Bronchial epithelial cell (primary cell): ENCODE data around the gene POMP. TPM values are rescaled to one million over a fixed set of nuclear protein-coding genes. Genes with fewer than 3 reads are reported as not detected.

Experiments used
- DNase-seq: peaks from one replicate; pipeline ENCODE4 v3.0.0-alpha.2; 2010; ENCODE audit warnings: low read depth
- FAIRE-seq: peaks from 2 replicates; lab custom pipeline; 2011; peaks lifted over from hg19 to GRCh38; lab: Jason Lieb, UNC
- H3K27me3 ChIP-seq: 2 replicates; pipeline ENCODE4 v1.5.1; 2011; ENCODE audit warnings: low read length; ENCODE audit not compliant: control insufficient read depth, insufficient read depth
- H3K36me3 ChIP-seq: 2 replicates; pipeline ENCODE4 v1.5.1; 2011; ENCODE audit warnings: low read length; ENCODE audit not compliant: control insufficient read depth, insufficient read depth
- H3K4me3 ChIP-seq: 2 replicates; pipeline ENCODE4 v1.5.1; 2011; ENCODE audit warnings: mild to moderate bottlenecking, low read depth, low read length, control low read depth
- total RNA-seq: library from RNA; depleted of rRNA; stranded (reverse); fragments of >200 nt; gene quantifications from 2 replicates; pipeline ENCODE4 v1.2.1, GENCODE V29; 2014
- TF ChIP-seq, protein P1 (sequence below): IDR thresholded peaks from 2 replicates; pipeline ENCODE4 v1.5.1; 2011; ENCODE audit warnings: mild to moderate bottlenecking, moderate library complexity, low read length, control low read depth, inconsistent platforms; ENCODE audit not compliant: insufficient read depth, severe bottlenecking

The POMP gene
- total RNA-seq, 1 donor from 2014 or later = 51.9 TPM

DNA sequence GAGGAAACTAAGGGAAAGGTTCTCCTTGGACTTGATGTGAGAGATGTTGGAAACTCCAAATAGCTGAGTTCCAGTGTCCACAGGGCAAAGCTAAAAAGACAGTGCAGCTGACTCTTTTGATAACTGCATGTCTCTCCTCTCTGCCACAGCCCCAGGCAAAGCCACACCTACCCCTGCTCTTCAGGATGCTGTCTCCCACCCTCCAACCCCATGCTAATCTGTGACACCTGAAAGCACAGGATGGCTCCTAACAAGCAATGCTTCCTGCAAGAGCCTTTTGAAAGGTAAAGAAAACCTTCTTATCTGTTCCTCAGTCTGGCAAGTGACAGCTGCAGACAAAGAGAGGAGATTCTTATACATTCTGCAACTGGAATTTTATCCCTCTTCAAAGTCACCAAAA lies 45.4 kb downstream of the POMP start:
- H3K36me3 ChIP-seq = no peaks in the 10 kb centered on the region
- FAIRE-seq (peak; percentile 80), DNase-seq (no peak)
- H3K4me3 ChIP-seq = no peak overlapping the region
- no peaks in the 10 kb centered on the region for H3K27me3 ChIP-seq
- TF ChIP-seq, protein P1, sequence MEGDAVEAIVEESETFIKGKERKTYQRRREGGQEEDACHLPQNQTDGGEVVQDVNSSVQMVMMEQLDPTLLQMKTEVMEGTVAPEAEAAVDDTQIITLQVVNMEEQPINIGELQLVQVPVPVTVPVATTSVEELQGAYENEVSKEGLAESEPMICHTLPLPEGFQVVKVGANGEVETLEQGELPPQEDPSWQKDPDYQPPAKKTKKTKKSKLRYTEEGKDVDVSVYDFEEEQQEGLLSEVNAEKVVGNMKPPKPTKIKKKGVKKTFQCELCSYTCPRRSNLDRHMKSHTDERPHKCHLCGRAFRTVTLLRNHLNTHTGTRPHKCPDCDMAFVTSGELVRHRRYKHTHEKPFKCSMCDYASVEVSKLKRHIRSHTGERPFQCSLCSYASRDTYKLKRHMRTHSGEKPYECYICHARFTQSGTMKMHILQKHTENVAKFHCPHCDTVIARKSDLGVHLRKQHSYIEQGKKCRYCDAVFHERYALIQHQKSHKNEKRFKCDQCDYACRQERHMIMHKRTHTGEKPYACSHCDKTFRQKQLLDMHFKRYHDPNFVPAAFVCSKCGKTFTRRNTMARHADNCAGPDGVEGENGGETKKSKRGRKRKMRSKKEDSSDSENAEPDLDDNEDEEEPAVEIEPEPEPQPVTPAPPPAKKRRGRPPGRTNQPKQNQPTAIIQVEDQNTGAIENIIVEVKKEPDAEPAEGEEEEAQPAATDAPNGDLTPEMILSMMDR = no peak

DNA sequence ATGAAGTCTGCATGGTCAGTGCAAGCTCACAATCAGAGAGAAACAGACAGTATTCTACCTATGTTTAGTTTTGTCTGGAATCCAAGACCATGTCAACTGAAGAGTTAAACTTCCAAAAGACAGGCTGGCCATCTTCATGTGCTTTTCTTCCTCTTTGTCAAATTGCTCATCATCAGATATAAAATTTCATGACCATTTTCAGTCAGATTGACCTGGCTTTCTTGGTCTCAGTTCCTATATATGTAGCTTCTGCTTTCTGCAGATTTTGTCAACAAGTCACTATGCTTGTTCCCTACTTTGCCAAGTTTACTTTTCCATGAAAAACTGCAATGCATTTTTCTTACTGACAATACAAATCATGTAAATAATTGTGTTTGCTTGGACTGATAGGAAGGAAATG lies 46.0 kb downstream of the POMP start:
- DNase-seq = no peak
- H3K4me3 ChIP-seq = no peak overlapping the region
- TF ChIP-seq, protein P1 = no peak
- no peaks in the 10 kb centered on the region for H3K27me3 ChIP-seq
- H3K36me3 ChIP-seq = no peaks in the 10 kb centered on the region
- FAIRE-seq = no peak

DNA sequence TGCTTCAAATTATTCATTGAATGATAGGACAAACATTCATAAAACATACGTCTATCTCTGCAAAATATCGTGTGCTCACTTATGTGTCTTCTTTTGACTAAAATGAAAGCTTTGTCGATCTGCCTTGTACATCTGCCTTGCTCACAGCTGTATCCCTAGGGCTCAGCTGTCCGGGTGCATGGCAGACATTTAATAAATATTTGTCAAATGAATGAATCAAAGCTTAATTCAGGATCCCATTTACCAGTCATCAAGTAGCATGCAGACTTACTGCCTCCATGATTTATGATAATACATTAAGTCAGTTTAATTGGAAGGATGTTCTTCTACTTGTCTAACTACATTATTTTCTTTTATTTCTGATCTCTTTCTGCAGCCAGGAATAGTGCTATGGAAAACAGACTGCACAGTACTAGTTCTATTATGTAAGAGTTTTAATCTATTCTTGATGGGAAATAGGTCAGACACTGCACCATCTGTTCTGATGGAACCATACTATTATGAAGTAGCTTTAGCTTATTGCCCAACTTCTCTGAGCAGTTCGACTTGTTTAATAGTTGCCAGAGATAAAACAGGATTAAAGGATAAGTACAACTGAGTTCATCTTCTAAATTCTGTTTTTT lies 46.6 kb downstream of the POMP start:
- no peak overlapping the region for H3K4me3 ChIP-seq
- no peaks in the 10 kb centered on the region for H3K36me3 ChIP-seq
- TF ChIP-seq, protein P1 = no peak
- no peaks in the 10 kb centered on the region for H3K27me3 ChIP-seq
- no peak for DNase-seq
- FAIRE-seq = no peak

DNA sequence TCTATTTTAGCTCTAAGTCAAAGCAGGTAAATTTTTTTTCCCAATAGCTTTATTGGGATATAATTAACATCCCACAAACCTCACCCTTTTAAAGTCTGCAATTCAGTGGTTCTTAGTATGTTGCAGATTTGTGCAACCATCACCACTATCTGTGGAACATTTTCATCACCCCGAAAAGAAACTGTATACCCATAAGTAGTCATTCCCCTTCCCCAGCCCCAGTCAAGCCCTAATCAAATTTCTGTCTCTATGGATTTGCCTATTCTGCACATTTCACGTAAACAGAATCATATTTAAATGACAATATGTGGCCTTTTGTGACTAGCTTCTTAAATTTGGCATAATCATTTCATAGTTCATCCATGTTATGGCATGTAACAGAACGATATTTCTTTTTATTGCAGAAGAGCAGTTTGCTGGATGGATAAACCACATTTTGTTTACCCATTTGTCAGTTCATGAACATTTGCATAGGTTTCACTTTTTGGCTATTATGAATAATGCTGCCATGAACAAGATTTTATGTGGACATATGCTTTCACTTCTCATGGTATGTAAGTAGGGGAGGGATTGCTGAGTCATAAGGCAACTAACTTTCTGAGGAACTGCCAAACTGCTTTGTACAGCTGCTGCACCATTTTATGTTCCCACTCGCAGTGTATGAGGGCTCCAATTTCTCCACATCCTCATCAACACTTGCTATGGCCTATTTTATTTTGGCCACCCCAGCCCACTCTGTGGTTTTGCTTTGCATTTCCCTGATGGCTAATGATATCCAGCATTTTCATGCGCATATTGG lies 48.9 kb downstream of the POMP start:
- TF ChIP-seq, protein P1 = no peak
- FAIRE-seq (no peak), DNase-seq (peak; percentile 78)
- Histone ChIP-seq H3K4me3 (no peak overlapping the region), H3K27me3 (no peaks in the 10 kb centered on the region), H3K36me3 (no peaks in the 10 kb centered on the region)

DNA sequence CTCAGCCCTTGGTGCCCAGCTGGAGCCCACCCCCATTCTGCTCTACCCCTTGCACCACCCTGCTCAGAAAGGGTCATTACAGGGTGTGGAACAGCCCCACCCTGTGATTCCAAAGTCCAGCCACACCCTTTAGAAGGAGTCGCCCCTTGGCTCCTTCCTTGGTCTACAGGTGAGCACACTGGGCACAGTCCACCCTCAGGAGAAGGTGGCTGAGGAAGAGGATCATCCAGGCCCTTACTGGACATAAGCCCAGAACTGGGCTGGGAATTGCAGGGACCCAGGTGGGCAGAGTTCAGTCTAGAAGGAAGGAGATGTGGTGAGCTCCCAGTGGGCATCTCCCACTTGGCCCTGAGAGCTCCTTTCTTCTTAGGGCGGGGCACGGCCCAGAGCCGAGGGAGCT lies 51.2 kb downstream of the POMP start:
- H3K36me3 ChIP-seq = no peaks in the 10 kb centered on the region
- no peak for DNase-seq
- H3K4me3 ChIP-seq = no peak overlapping the region
- TF ChIP-seq, protein P1 = no peak
- no peak for FAIRE-seq
- H3K27me3 ChIP-seq = no peaks in the 10 kb centered on the region
